HL-60 (cell line): ENCODE measurements around the gene LRRC4C.

Experiments used
- DNase-seq, 2 experiments: peaks; one replicate each; pipeline ENCODE4 v3.0.0-alpha.2; 2010 to 2020; ENCODE audit warnings: low read depth in 1 of 2, low spot score in 1 of 2
- H3K27ac ChIP-seq: fragments of 250-450 bp; sonication (Bioruptor Pico); replicated peaks from 2 replicates; pipeline ENCODE4 v1.5.1; 2020; ENCODE audit warnings: mild to moderate bottlenecking, moderate library complexity
- H3K27me3 ChIP-seq: fragments of 250-450 bp; sonication (Bioruptor Pico); 2 replicates; pipeline ENCODE4 v1.5.1; 2021; ENCODE audit warnings: mild to moderate bottlenecking, moderate library complexity; ENCODE audit not compliant: insufficient read depth, poor library complexity, severe bottlenecking
- H3K4me3 ChIP-seq: replicated peaks from 2 replicates; pipeline ENCODE4 v1.5.1; 2011; ENCODE audit warnings: mild to moderate bottlenecking, control low read depth, low read length; ENCODE audit not compliant: insufficient read depth
- CTCF ChIP-seq: IDR thresholded peaks from one replicate; pipeline ENCODE4 v1.5.1; 2011; ENCODE audit warnings: low read length, control low read depth, inconsistent platforms; ENCODE audit not compliant: insufficient read depth
- GABPA ChIP-seq: IDR thresholded peaks from 2 replicates; pipeline ENCODE4 v1.6.1; 2012; ENCODE audit warnings: low read depth
- POLR2AphosphoS5 ChIP-seq: IDR thresholded peaks from 2 replicates; pipeline ENCODE4 v1.6.1; 2012; ENCODE audit warnings: low read depth
- REST ChIP-seq: IDR thresholded peaks from 2 replicates; pipeline ENCODE4 v1.6.1; 2012; ENCODE audit warnings: low read depth; ENCODE audit not compliant: insufficient replicate concordance
- SPI1 ChIP-seq: IDR thresholded peaks from 2 replicates; pipeline ENCODE4 v1.6.1; 2012; ENCODE audit warnings: low read depth, mild to moderate bottlenecking, borderline replicate concordance

LRRC4C gene

GRCh38 chr11:40292721-40293508 is 1166.5 kb downstream of the LRRC4C start:
- Histone ChIP-seq H3K27me3 (peaks cover 5% of the 10 kb centered on the region), H3K4me3 (no peak overlapping the region), H3K27ac (no peak overlapping the region)
- no peak for DNase-seq
- TF ChIP-seq POLR2AphosphoS5: no peak
- TF ChIP-seq GABPA: no peak
- TF ChIP-seq CTCF: no peak
- no peak for TF ChIP-seq REST
- no peak for TF ChIP-seq SPI1

- peaks cover 5% of the 10 kb centered on the region for H3K27me3 ChIP-seq
- TF ChIP-seq CTCF (no peak), POLR2AphosphoS5 (no peak), SPI1 (no peak), GABPA (no peak)
- H3K4me3 ChIP-seq: no peak overlapping the region
- no peak overlapping the region for H3K27ac ChIP-seq
- DNase-seq: no peak
Measured at GRCh38 chr11:40291741-40292140, 1167.7 kb downstream of the LRRC4C start.

- no peak for TF ChIP-seq SPI1
- no peak for TF ChIP-seq GABPA
- no peak for TF ChIP-seq REST
- TF ChIP-seq CTCF: no peak
- TF ChIP-seq POLR2AphosphoS5: no peak
- Histone ChIP-seq H3K4me3 (no peak overlapping the region), H3K27ac (no peak overlapping the region), H3K27me3 (peaks cover 5% of the 10 kb centered on the region)
- no peak for DNase-seq
Measured at GRCh38 chr11:40291329-40291728, 1168.1 kb downstream of the LRRC4C start.
